Right atrium auricular region (tissue), 2 donors: ENCODE data around the gene EYA4. TPM values are rescaled to one million over a fixed set of nuclear protein-coding genes. Genes with fewer than 3 reads are reported as not detected.

Experiments used
- DNase-seq: peaks from one replicate; pipeline ENCODE4 v3.0.0-alpha.2; 2019; ENCODE audit warnings: low spot score
- H3K27ac ChIP-seq, 2 donors: fragments of 200-600 bp; sonication (generic); 1 replicate in 1 of 2; 2 replicates in 1 of 2; pipeline ENCODE4 v1.5.1; 2016 to 2019
- H3K27me3 ChIP-seq, 2 donors: fragments of 200-600 bp; sonication (generic); one replicate each; pipeline versions ENCODE4 v1.5.1 to v1.6.0; 2017 to 2019
- H3K36me3 ChIP-seq: fragments of 200-600 bp; sonication (generic); one replicate; pipeline ENCODE4 v1.5.1; 2016
- H3K4me1 ChIP-seq, 2 donors: fragments of 200-600 bp; sonication (generic); one replicate each; pipeline versions ENCODE4 v1.5.1 to v1.6.0; 2017 to 2019
- H3K4me3 ChIP-seq, 2 donors: fragments of 200-600 bp; sonication (generic); 1 replicate in 1 of 2; 2 replicates in 1 of 2; pipeline ENCODE4 v1.5.1; 2017 to 2019; ENCODE audit warnings: mild to moderate bottlenecking in 1 of 2, moderate library complexity in 1 of 2
- H3K9me3 ChIP-seq, 2 donors: fragments of 200-600 bp; sonication (generic); one replicate each; pipeline ENCODE4 v1.5.1; 2019
- total RNA-seq, 2 donors: library from RNA; depleted of rRNA; stranded (reverse); fragments of >200 nt; gene quantifications; one replicate each; pipeline ENCODE4 v1.1.0, GENCODE V29; 2016
- TF ChIP-seq, protein P1 (sequence below), 2 donors: fragments of 200-600 bp; sonication (generic); IDR thresholded peaks; one replicate each; pipeline ENCODE4 v1.5.1; 2019; ENCODE audit warnings: antibody characterized with exemption in 2 of 2

The EYA4 gene
- total RNA-seq, 2 donors from 2014 or later = 16.2 to 24.2 TPM

- TF ChIP-seq, protein P1, sequence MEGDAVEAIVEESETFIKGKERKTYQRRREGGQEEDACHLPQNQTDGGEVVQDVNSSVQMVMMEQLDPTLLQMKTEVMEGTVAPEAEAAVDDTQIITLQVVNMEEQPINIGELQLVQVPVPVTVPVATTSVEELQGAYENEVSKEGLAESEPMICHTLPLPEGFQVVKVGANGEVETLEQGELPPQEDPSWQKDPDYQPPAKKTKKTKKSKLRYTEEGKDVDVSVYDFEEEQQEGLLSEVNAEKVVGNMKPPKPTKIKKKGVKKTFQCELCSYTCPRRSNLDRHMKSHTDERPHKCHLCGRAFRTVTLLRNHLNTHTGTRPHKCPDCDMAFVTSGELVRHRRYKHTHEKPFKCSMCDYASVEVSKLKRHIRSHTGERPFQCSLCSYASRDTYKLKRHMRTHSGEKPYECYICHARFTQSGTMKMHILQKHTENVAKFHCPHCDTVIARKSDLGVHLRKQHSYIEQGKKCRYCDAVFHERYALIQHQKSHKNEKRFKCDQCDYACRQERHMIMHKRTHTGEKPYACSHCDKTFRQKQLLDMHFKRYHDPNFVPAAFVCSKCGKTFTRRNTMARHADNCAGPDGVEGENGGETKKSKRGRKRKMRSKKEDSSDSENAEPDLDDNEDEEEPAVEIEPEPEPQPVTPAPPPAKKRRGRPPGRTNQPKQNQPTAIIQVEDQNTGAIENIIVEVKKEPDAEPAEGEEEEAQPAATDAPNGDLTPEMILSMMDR (IDR thresholded peaks at IDR 0.05) = peak; percentile 82 to 94
- no peaks in the 10 kb centered on the region for H3K4me1 ChIP-seq
- H3K27me3 ChIP-seq = no peaks in the 10 kb centered on the region
- peak; percentile 74 for DNase-seq
- H3K36me3 ChIP-seq = no peaks in the 10 kb centered on the region
- no peaks in the 10 kb centered on the region for H3K9me3 ChIP-seq
- H3K27ac ChIP-seq = peak overlapping the region; percentile 51 to 54
- H3K4me3 ChIP-seq = peak overlapping the region; percentile 35 to 48
Measured at GRCh38 chr6:133568970-133569889, 328.1 kb downstream of the EYA4 start.

- TF ChIP-seq, protein P1 (IDR thresholded peaks at IDR 0.05) = no peak
Measured at GRCh38 chr6:133571681-133572080, 330.5 kb downstream of the EYA4 start.

DNA sequence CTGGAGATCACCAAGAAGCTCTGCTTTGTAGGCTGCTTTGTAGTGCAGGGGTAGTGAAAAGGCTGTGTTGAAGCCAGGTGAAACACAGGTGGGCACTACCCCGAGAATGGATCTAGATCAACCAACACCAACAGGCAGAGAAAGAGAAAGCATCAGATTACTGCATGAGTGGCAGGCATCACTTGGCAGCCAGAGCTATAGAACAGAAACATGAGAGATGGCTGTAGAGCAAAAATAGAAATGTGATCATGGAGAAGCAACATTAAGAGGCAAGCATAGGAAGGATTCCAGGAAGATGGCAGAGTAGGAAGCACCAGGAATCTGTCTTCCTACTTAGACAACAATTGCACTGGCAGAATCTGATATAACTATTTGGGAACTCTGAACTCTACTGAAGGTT is 336.7 kb downstream of the EYA4 start:
- H3K36me3 ChIP-seq = no peaks in the 10 kb centered on the region
- H3K4me3 ChIP-seq = no peak overlapping the region
- H3K27ac ChIP-seq = no peak overlapping the region
- TF ChIP-seq, protein P1 (IDR thresholded peaks at IDR 0.05) = no peak
- no peaks in the 10 kb centered on the region for H3K27me3 ChIP-seq
- no peaks in the 10 kb centered on the region for H3K4me1 ChIP-seq
- no peak for DNase-seq
- peaks cover 0 to 16% of the 10 kb centered on the region in 2 donors for H3K9me3 ChIP-seq

More at GRCh38 chr6:133571681-133572080, 330.5 kb downstream of the EYA4 start:
- H3K4me1 ChIP-seq = no peaks in the 10 kb centered on the region
- H3K27ac ChIP-seq = no peak overlapping the region
- no peak for DNase-seq
- no peaks in the 10 kb centered on the region for H3K27me3 ChIP-seq
- no peaks in the 10 kb centered on the region for H3K9me3 ChIP-seq
- H3K36me3 ChIP-seq = no peaks in the 10 kb centered on the region
- no peak overlapping the region for H3K4me3 ChIP-seq
